GM12878 (cell line): ENCODE results near the gene MRNIP. TPM values are rescaled to one million over a fixed set of nuclear protein-coding genes. Genes with fewer than 3 reads are reported as not detected.

Experiments
- ASH2L ChIP-seq: fragments of 300-600, 200-600 bp; sonication (generic); IDR thresholded peaks from 2 replicates; pipeline ENCODE4 v1.6.1; 2017; ENCODE audit warnings: low read depth, mild to moderate bottlenecking, borderline replicate concordance
- ATF3 ChIP-seq: IDR thresholded peaks from 2 replicates; pipeline ENCODE4 v1.6.1; 2011; ENCODE audit warnings: low read depth, mild to moderate bottlenecking, low read length, moderate library complexity, borderline replicate concordance; ENCODE audit errors: extremely low read depth
- ATF7 ChIP-seq: fragments of 450-650 bp; IDR thresholded peaks from 2 replicates; pipeline ENCODE4 v1.6.1; 2016; ENCODE audit warnings: low read depth, mild to moderate bottlenecking
- BHLHE40 ChIP-seq, 2 experiments: fragments of 450-650 bp in 1 of 2; IDR thresholded peaks; 2 replicates each; pipeline ENCODE4 v1.6.1; 2011 to 2017; ENCODE audit warnings: low read depth in 2 of 2, borderline replicate concordance in 1 of 2, improper control_type of control experiment in 1 of 2, low read length in 1 of 2, mild to moderate bottlenecking in 1 of 2
- BRCA1 ChIP-seq: IDR thresholded peaks from 2 replicates; pipeline ENCODE4 v1.6.1; 2011; ENCODE audit warnings: low read depth, low read length, improper control_type of control experiment
- CBX3 ChIP-seq: fragments of 200-600 bp; sonication (generic); IDR thresholded peaks from 2 replicates; pipeline ENCODE4 v1.6.1; 2016; ENCODE audit warnings: low read depth, borderline replicate concordance
- CEBPB ChIP-seq, 2 experiments: fragments of 150-350 bp in 1 of 2; IDR thresholded peaks; 2 replicates each; pipeline ENCODE4 v1.6.1; 2012 to 2014; ENCODE audit warnings: low read depth in 2 of 2, low read length in 2 of 2, borderline replicate concordance in 1 of 2, inconsistent platforms in 1 of 2
- CREB1 ChIP-seq: IDR thresholded peaks from 2 replicates; pipeline ENCODE4 v1.6.1; 2012; ENCODE audit warnings: low read depth, mild to moderate bottlenecking, inconsistent platforms
- DPF2 ChIP-seq: fragments of 450-650 bp; IDR thresholded peaks from 2 replicates; pipeline ENCODE4 v1.6.1; 2017; ENCODE audit warnings: mild to moderate bottlenecking
- E4F1 ChIP-seq: fragments of 450-650 bp; IDR thresholded peaks from 2 replicates; pipeline ENCODE4 v1.6.1; 2018; ENCODE audit warnings: borderline replicate concordance, mild to moderate bottlenecking; ENCODE audit not compliant: partially characterized antibody
- HDAC2 ChIP-seq: fragments of 200-600 bp; sonication (generic); IDR thresholded peaks from 2 replicates; pipeline ENCODE4 v1.6.1; 2017
- IKZF1 ChIP-seq: fragments of 450-650 bp; conservative IDR thresholded peaks from 2 replicates; pipeline ENCODE4 v1.6.1; 2017; ENCODE audit warnings: antibody characterized with exemption, mild to moderate bottlenecking
- IRF4 ChIP-seq: IDR thresholded peaks from 2 replicates; pipeline ENCODE4 v1.6.1; 2011; ENCODE audit warnings: low read depth, low read length
- KDM1A ChIP-seq: fragments of 200-600 bp; sonication (generic); IDR thresholded peaks from 2 replicates; pipeline ENCODE4 v1.6.1; 2016; ENCODE audit warnings: borderline replicate concordance
- MYB ChIP-seq: fragments of 150-350 bp; IDR thresholded peaks from 2 replicates; pipeline ENCODE4 v1.6.1; 2014; ENCODE audit warnings: mild to moderate bottlenecking, low read depth, low read length, borderline replicate concordance
- NR2C2 ChIP-seq: IDR thresholded peaks from 2 replicates; pipeline ENCODE4 v1.6.1; 2011; ENCODE audit warnings: borderline replicate concordance, low read depth; ENCODE audit not compliant: control insufficient read depth, insufficient read length
- PML ChIP-seq: IDR thresholded peaks from 2 replicates; pipeline ENCODE4 v1.6.1; 2012; ENCODE audit warnings: low read length, inconsistent platforms
- POLR2AphosphoS5 ChIP-seq: IDR thresholded peaks from 2 replicates; pipeline ENCODE4 v1.6.1; 2011; ENCODE audit warnings: mild to moderate bottlenecking, low read length, inconsistent platforms
- RAD21 ChIP-seq: IDR thresholded peaks from 2 replicates; pipeline ENCODE4 v1.6.1; 2011; ENCODE audit warnings: mild to moderate bottlenecking, low read depth, low read length, moderate library complexity; ENCODE audit not compliant: insufficient read depth
- RBBP5 ChIP-seq: fragments of 200-600 bp; sonication (generic); conservative IDR thresholded peaks from 2 replicates; pipeline ENCODE4 v1.6.1; 2016
- RELA ChIP-seq: fragments of 450-650 bp; IDR thresholded peaks from 2 replicates; pipeline ENCODE4 v1.8.0; 2014; ENCODE audit warnings: borderline replicate concordance; ENCODE audit not compliant: partially characterized antibody
- SMAD1 ChIP-seq: fragments of 450-650 bp; IDR thresholded peaks from 2 replicates; pipeline ENCODE4 v1.6.1; 2018; ENCODE audit warnings: mild to moderate bottlenecking, low read depth; ENCODE audit not compliant: partially characterized antibody
- SMAD5 ChIP-seq: IDR thresholded peaks from 2 replicates; pipeline ENCODE4 v1.6.1; 2016; ENCODE audit warnings: antibody characterized with exemption, low read depth
- SMARCA5 ChIP-seq: fragments of 450-650 bp; IDR thresholded peaks from 2 replicates; pipeline ENCODE4 v1.6.1; 2017; ENCODE audit warnings: mild to moderate bottlenecking
- SMC3 ChIP-seq: IDR thresholded peaks from 2 replicates; pipeline ENCODE4 v1.6.1; 2011; ENCODE audit warnings: low read length, improper control_type of control experiment, borderline replicate concordance
- TCF3 ChIP-seq: IDR thresholded peaks from 2 replicates; pipeline ENCODE4 v1.6.1; 2012; ENCODE audit warnings: low read depth, mild to moderate bottlenecking, low read length, borderline replicate concordance; ENCODE audit not compliant: insufficient read depth
- USF2 ChIP-seq: IDR thresholded peaks from 2 replicates; pipeline ENCODE4 v1.6.1; 2011; ENCODE audit warnings: low read depth, low read length, improper control_type of control experiment, borderline replicate concordance
- ZNF622 ChIP-seq: fragments of 450-650 bp; IDR thresholded peaks from 2 replicates; pipeline ENCODE4 v1.6.1; 2017; ENCODE audit warnings: mild to moderate bottlenecking, inconsistent platforms
- polyA plus RNA-seq, 11 experiments: library from polyadenylated mRNA; depleted of rRNA in 4 of 11; unstranded in 6 of 11; stranded (reverse) in 5 of 11; fragments of >200 nt; fragmentation: Nextera tagmentation in 4 of 11; fragmentation: Illumina TruSeq in 1 of 11; extraction: Ambion mirVana in 4 of 11; extraction: Trizol in 1 of 11; gene quantifications; 1 replicate in 1 of 11; 2 replicates in 10 of 11; pipeline versions ENCODE4 v1.2.1 to v1.2.3, GENCODE V29; 2011 to 2016; ENCODE audit warnings: inconsistent platforms in 2 of 11, missing spikeins in 2 of 11, low read depth in 1 of 11
- total RNA-seq, 4 experiments: library from RNA; depleted of rRNA in 3 of 4; stranded (reverse); fragments of >200 nt in 3 of 4; fragmentation: Illumina TruSeq in 1 of 4; extraction: Trizol in 1 of 4; gene quantifications; 2 replicates each; pipeline versions ENCODE4 v1.2.1 to v1.2.3, GENCODE V29; 2013 to 2021

Gene MRNIP
- total and polyA plus RNA-seq, 10 of the 15 experiments (the other 5 are each of a cell fraction or from before 2014, with no cell fraction given) = 2.4 to 30.4 (median 13.1) TPM

GRCh38 chr5:179821298-179822058 is 37.1 kb downstream of the MRNIP start (continued):
- TF ChIP-seq RELA (no peak), ATF7 (no peak), SMC3 (no peak), SMAD5 (no peak), CREB1 (0 out of 2 replicates have a peak, but pooled peaks have one; percentile 23), TCF3 (0 out of 2 replicates have a peak, but pooled peaks have one; percentile 27), ZNF622 (no peak), RBBP5 (no peak), MYB (no peak), POLR2AphosphoS5 (peak; percentile 89), NR2C2 (no peak), E4F1 (no peak), IRF4 (no peak), BHLHE40 (IDR thresholded peaks at IDR 0.05; ENCODE audit: borderline replicate concordance in 1 of 2, low read depth in 2 of 2, low read length in 1 of 2) (peak; percentile 16 to 25; a peak in 1 of 4 replicates), CEBPB (IDR thresholded peaks at IDR 0.05; ENCODE audit: borderline replicate concordance in 1 of 2, low read depth in 2 of 2, low read length in 2 of 2) (no peak), ATF3 (no peak), BRCA1 (no peak; the same call in 1 of the 2 replicates), CBX3 (no peak), IKZF1 (no peak), SMAD1 (peak; percentile 53), PML (peak; percentile 4; the same call in 1 of the 2 replicates), DPF2 (peak; percentile 23), ASH2L (no peak), USF2 (no peak), KDM1A (no peak), SMARCA5 (0 out of 2 replicates have a peak, but pooled peaks have one; percentile 1), HDAC2 (no peak), RAD21 (no peak)
